Activated gamma-delta T cell treated with anti-CD3 and anti-CD28 coated beads, Interleukin-2, amount 50 U/mL, for 16 hours (primary cell): Measurements from ENCODE around the gene LCORL.
"Not testable (repeated sequence)": the region's sequence is repeated elsewhere in the genome, so short reads cannot be mapped to it uniquely, and the experiment has no call there.

ENCODE experiments used
- DNase-seq: peaks from one replicate; pipeline ENCODE4 v3.0.0-alpha.2; 2020; ENCODE audit warnings: low read depth

Gene LCORL

GRCh38 chr4:18020145-18020670, 1.3 kb downstream of the LCORL start:
- no peak for DNase-seq

DNA sequence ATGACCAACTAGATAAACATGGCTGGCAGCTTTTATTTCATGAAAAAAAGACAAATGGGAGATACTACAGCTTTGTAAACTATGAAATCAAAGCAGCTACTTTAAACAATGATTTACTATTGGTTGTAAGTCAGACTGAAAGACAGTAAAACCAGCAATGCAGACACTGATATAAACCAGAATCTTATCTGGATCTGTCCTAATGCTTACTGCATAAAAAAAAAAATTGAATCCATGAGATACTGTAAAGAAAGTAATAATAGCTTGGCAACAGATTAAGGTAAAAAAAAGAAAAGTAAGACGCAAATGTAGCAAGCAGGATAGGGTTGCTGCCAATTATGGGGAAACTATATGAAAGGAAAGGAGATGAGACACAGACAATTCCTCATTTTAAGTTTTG, 7.3 kb downstream of the LCORL start:
- no peak for DNase-seq

DNA sequence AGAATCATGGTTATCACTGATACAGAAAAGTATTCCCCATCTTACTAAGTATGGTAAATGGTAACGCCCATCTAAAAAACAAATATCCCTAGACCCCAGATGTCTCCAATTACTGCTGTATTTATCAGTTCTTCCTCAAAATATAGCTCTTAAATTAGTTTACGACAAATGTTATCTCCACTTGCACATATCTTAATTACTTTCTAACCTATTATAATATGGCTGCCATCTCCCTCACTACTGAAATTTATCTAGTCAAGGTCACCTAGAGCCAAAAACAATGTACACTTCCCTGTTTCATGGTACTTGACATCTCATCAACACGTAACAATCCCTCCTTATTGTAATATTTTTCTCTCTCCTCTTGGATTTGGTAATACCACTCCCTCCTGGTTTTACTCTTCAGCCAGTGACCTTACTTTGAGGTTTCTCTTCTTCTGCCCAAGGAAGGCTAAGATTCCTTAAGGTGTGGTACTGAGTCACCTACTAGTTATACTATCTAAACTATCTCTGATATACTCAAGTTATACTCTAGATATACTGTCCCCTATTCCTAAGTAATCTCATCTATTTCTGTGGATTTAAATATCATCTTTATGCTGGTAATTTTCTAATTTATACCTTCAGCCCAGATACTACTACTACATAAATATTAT, 8.6 kb downstream of the LCORL start:
- no peak for DNase-seq

- DNase-seq, result no peak
These were observed 9.3 kb downstream of the LCORL start for GRCh38 chr4:18012134-18012806.

- no peak for DNase-seq
These were observed 13.9 kb downstream of the LCORL start for GRCh38 chr4:18007625-18008024.

DNA sequence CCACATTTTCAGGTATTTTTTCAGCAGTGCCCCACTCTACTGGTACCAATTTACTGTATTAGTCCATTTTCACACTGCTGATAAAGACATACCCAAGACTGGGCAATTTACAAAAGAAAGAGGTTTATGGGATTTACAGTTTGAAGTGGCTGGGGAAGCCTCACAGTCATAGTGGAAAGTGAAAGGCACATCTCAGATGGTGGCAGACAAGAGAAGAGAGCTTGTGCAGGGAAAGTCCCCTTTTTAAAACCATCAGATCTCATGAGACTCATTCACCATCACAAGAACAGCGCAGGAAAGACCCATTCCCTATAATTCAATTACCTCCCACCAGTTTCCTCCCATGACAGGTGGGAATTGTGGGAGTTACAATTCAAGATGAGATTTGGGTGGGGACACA, 15.1 kb downstream of the LCORL start:
- DNase-seq, result not testable (repeated sequence)

DNA sequence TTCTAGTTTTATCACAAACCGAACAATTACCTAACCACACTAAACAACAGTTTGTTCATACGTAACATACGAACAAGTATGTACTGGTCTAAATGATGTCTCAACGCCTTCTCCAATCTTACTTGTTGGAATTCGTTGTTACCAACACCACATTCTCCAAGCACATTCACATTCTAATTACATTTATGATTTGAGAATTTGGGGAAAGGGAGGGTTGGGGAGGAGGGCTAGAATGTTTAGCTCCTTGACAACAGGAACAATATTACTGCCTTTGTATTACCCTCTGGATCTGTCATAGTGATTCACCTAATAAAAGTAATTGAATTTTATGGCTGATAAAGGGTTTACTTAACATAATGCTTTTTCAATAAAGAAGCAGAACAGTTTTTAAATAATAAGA, 24.4 kb downstream of the LCORL start:
- DNase-seq, result no peak

GRCh38 chr4:17995165-17995564, 26.4 kb downstream of the LCORL start:
- DNase-seq, result no peak

- no peak for DNase-seq
These were observed 35.7 kb downstream of the LCORL start for GRCh38 chr4:17985832-17986231.

GRCh38 chr4:17981063-17981462, 40.5 kb downstream of the LCORL start:
- DNase-seq, result no peak

- DNase-seq, result no peak
These were observed 52.8 kb downstream of the LCORL start for GRCh38 chr4:17968721-17969120.

DNA sequence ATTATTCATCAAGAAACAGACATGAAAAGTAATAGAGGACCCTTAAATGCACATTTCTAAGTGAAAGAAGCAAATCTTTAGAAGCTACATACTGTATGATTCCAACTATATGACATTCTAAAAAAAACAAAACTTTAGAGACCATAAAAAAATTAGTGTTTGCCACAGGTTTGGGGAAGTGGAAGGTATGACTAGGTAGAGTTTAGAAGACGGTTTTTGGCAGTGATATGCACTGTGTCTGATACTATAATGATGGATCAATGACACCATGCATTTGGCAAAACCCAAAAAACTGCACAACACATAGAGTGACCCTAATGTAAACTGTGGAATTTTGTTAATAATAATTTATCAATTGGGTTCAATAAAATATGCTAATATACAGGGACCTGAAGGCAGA, 54.5 kb downstream of the LCORL start:
- no peak for DNase-seq

- no peak for DNase-seq
These were observed 55.2 kb downstream of the LCORL start for GRCh38 chr4:17966312-17966711.

DNA sequence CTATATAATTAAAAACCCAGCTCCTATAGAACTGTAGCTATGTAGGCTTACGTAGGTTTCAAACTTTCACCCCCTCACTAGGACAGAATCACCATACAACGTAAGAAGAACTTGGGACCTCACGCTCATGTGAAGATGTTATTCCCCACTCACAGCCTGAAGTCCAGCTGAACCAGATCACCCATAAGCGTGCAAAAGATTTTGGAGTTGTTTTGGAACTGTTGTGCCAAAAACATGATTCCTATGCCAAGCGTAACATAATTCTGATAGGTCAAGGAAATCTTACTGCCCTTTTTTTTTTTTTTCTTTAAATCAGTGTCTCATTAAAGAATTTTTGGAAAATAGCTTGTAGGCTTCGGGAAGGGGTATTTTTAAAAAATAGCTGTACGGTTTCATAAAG, 57.0 kb downstream of the LCORL start:
- no peak for DNase-seq

GRCh38 chr4:17962171-17962570, 59.4 kb downstream of the LCORL start:
- DNase-seq, result no peak

DNA sequence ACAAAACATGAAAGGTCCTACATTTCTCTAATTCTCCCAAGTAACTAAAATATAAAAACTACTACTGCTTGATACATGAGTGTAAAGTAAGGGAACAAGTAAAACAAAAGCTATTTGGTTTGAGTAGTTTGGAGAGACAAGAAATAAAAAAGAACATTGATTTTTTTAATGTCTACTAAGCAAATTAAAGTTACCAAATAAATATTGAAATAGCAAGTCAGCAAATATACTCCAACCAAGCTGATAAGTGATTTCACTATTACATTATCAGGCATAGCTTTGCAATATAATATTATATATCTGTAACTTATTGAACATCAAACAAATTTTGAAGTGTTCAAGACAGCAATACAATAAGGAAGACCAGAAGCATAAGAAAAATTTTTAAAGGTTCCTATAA, 60.3 kb downstream of the LCORL start:
- no peak for DNase-seq

DNA sequence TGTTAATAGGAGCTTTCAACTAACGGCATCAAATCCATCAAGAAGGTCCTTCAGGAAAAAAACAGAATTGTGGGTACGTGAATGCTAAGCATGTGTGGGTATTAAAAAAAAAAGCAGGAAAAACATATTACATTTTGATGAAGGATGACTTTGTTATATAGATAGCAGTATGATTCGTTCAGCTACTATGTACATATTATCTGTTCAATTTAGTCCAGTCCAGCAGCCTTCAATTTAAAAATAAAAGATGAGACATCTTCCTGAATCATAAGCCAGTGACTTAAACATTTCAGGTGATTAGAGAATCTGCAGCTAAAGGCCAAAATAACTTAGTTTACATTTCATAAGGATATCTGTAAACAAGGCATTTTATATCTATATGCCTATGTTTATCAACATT, 63.4 kb downstream of the LCORL start:
- DNase-seq, result no peak

DNA sequence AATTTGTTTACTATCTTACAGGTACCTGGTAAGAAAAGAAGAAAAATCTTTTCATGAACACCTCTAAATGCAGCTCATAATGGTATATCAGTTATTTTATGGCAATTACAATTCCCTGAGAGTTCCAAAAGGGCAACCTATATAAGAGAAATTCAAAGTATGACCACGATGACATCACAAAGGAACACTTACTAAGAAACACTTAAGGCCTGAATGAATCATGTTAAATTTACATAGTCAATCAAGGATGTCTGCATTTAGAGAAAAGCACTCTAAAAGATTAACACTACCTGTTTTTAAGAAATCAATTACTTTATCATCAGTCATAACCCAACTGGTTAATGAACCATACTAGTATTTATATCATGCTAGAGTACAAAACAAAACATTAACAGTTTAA, 63.9 kb downstream of the LCORL start:
- no peak for DNase-seq

GRCh38 chr4:17956245-17956644, 65.3 kb downstream of the LCORL start:
- DNase-seq, result no peak

DNA sequence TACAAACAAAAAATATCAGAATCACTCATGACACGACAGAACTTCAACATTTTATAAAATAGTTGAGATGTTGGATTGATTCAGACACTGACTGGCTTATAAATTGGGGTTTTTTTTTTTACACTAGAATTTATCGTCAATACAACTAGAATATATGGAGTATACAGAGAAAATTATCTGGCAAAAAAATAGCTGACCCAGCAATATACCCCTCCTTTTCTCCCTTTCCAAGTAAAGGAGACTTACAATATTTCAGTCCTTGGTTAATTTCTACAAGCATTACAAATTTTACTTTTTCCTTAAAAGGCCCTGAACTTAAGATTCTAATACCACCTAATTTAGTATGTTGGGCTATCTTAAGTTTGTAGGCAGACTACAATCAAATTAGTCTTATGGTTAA, 76.3 kb downstream of the LCORL start:
- DNase-seq, result no peak

GRCh38 chr4:17941731-17942130, 79.8 kb downstream of the LCORL start:
- DNase-seq, result no peak

GRCh38 chr4:17939054-17939453, 82.5 kb downstream of the LCORL start:
- DNase-seq, result no peak

- DNase-seq, result no peak
These were observed 87.3 kb downstream of the LCORL start for GRCh38 chr4:17934286-17934685.

DNA sequence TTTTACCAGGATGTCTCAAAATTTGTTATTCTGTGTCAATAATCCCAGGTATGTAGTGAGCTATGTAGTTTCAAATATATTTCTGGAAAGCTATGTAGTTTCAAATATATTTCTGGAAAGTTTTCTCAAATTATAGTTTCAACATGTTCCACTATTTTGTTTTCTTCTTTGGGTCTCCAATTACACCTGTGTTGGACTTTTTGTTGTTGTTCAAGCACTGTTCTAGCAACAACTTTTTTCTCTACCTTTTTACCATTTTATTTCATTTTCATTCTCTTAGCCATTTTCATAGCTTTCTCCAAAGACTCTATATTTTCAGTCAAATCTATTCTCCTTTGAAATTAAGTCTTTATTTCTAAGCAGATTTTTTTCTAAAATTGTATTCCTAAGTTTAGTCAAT, 88.4 kb downstream of the LCORL start:
- no peak for DNase-seq
